ENCODE data around the gene HAUS1.

DNA sequence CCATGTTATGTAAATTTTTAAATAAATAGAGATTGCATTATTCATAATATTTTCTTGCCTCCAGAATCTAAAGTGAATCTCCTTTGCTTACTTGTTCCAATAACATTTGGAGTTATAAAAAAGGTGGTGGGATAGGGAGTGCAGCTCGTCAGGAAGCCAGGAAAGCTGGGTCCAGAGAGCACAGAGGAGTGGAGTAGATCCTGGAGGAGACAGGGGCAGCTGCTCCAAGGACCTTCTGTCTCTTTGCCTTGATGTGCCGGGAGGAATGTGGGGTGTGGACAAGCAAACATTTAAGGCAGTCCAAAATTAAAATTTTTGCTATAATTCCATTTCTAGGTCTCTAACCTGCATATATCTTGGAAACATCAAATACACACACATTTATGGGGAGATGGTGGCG, 29.3 kb downstream of the HAUS1 start:
- TF ChIP-seq, protein P1, sequence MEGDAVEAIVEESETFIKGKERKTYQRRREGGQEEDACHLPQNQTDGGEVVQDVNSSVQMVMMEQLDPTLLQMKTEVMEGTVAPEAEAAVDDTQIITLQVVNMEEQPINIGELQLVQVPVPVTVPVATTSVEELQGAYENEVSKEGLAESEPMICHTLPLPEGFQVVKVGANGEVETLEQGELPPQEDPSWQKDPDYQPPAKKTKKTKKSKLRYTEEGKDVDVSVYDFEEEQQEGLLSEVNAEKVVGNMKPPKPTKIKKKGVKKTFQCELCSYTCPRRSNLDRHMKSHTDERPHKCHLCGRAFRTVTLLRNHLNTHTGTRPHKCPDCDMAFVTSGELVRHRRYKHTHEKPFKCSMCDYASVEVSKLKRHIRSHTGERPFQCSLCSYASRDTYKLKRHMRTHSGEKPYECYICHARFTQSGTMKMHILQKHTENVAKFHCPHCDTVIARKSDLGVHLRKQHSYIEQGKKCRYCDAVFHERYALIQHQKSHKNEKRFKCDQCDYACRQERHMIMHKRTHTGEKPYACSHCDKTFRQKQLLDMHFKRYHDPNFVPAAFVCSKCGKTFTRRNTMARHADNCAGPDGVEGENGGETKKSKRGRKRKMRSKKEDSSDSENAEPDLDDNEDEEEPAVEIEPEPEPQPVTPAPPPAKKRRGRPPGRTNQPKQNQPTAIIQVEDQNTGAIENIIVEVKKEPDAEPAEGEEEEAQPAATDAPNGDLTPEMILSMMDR (IDR thresholded peaks at IDR 0.05) = no peak
- no peak for TF ChIP-seq POLR2AphosphoS5 (IDR thresholded peaks at IDR 0.05; ENCODE audit: insufficient read depth in 1 of 2, low read depth in 1 of 2)

Data from vagina (tissue), 2 donors.